ENCODE results near the gene CDH8. TPM values are rescaled to one million over a fixed set of nuclear protein-coding genes. Genes with fewer than 3 reads are reported as not detected.

CDH8 gene
- total and polyA plus RNA-seq, 3 donors from 2014 or later: 0.83 to 2.8 (median 0.87) TPM

DNA sequence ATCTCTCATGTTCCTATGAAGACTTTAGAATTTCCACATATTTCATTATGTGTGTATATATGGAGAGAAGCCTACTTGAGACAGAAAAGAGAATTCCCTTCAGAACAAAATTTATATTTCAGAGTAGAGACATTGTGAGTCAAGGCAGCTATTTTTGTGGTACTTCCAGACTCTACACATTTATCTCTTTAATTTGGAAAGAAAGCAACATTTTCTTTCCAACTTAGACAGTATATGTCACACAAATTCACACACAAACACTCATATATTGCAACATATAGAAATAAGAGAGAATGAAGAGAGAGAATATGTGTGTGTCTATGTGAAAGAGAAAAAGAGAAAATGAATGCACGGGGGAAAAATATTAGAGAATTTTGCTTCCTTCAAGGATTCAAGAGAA, 158.8 kb downstream of the CDH8 start:
- TF ChIP-seq, protein P1, sequence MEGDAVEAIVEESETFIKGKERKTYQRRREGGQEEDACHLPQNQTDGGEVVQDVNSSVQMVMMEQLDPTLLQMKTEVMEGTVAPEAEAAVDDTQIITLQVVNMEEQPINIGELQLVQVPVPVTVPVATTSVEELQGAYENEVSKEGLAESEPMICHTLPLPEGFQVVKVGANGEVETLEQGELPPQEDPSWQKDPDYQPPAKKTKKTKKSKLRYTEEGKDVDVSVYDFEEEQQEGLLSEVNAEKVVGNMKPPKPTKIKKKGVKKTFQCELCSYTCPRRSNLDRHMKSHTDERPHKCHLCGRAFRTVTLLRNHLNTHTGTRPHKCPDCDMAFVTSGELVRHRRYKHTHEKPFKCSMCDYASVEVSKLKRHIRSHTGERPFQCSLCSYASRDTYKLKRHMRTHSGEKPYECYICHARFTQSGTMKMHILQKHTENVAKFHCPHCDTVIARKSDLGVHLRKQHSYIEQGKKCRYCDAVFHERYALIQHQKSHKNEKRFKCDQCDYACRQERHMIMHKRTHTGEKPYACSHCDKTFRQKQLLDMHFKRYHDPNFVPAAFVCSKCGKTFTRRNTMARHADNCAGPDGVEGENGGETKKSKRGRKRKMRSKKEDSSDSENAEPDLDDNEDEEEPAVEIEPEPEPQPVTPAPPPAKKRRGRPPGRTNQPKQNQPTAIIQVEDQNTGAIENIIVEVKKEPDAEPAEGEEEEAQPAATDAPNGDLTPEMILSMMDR (IDR thresholded peaks at IDR 0.05): no peak
- no peak for TF ChIP-seq POLR2A (IDR thresholded peaks at IDR 0.05)
- no peaks in the 10 kb centered on the region for H3K4me1 ChIP-seq
- no peaks in the 10 kb centered on the region for H3K9me3 ChIP-seq
- DNase-seq: no peak
- WGBS, 2 donors: 92 to 100% methylated on average over 1 of the region's 1 CpG
- no peak overlapping the region for H3K27ac ChIP-seq
- intact Hi-C loops (cut with DNase I; ENCODE audit: low total_unique reads): no loop called here
- no peaks in the 10 kb centered on the region for H3K27me3 ChIP-seq
- no peak overlapping the region for H3K4me3 ChIP-seq
- no peaks in the 10 kb centered on the region for H3K36me3 ChIP-seq (ENCODE audit: low read depth, missing control alignments)

DNA sequence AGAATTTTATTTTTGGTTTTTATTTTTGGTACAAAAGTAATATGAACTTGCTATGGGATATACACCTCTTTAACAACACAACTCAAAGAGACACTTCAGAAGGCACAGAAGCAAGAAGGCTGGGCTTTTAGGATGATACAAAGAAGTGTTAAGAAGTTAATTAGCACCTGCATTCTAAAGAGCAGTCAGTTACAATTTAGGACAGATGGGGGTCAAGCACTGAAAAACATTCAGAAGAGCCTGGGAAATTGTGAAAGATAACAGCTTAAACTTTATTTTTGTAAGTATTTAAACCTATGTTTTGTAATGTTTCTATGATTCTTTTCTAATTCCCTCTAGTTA, 163.5 kb downstream of the CDH8 start:
- no peaks in the 10 kb centered on the region for H3K9me3 ChIP-seq
- H3K4me3 ChIP-seq: no peak overlapping the region
- no peak overlapping the region for H3K27ac ChIP-seq
- no peak for DNase-seq
- intact Hi-C loops (cut with DNase I; ENCODE audit: low total_unique reads): no loop called here
- H3K36me3 ChIP-seq (ENCODE audit: low read depth, missing control alignments): no peaks in the 10 kb centered on the region
- H3K27me3 ChIP-seq: no peaks in the 10 kb centered on the region
- no peaks in the 10 kb centered on the region for H3K4me1 ChIP-seq
- TF ChIP-seq, protein P1 (IDR thresholded peaks at IDR 0.05): no peak
- TF ChIP-seq POLR2A (IDR thresholded peaks at IDR 0.05): no peak

DNA sequence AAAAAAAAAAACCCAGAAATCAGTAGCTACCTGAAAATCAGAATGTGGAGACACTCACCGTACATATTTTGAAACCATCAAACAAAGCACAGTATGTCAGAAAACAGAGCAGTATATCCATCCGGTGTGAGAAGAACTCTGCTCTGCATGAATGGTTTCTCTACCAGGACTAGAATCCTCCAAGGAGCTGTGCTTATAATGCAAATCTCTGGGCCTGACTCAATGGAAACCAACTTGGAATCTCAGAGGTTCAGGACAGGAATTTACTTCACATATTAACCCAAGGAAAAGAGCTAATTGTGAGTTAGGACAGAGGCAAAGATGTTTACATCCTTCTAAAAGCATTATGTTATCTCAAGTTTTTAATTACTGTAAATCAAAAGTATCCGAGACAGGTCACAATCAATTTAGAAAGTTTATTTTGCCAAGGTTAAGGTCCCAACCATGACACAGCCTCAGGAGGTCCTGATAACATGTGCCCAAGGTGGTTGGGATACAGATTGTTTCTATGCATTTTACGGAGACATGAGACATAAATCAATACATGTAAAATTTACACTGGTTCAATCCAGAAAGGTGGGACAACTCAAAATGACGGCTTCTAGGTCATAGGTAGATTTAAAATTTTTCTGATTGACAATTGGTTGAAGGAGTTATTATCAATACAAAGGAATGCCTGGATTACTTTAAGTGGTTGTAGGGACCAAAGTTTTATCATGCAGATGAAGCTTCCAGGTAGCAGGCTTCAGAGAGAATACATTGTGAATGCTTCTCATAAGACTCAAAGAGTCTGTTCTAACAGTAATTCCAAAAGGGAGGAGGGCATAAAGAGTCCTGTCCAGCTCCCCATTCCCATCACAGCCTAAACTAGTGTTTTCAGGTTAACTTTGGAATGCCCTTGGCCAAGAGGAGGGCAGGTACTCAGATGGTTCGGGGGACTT, 164.1 kb downstream of the CDH8 start:
- Histone ChIP-seq H3K36me3 (ENCODE audit: low read depth, missing control alignments) (no peaks in the 10 kb centered on the region), H3K9me3 (no peaks in the 10 kb centered on the region), H3K27me3 (no peaks in the 10 kb centered on the region), H3K4me1 (no peaks in the 10 kb centered on the region), H3K27ac (no peak overlapping the region), H3K4me3 (no peak overlapping the region)
- 82 to 87% methylated on average over 6 of the region's 6 CpGs for WGBS, 2 donors
- no peak for TF ChIP-seq POLR2A (IDR thresholded peaks at IDR 0.05)
- TF ChIP-seq, protein P1 (IDR thresholded peaks at IDR 0.05): no peak
- no peak for DNase-seq
- intact Hi-C loops (cut with DNase I; ENCODE audit: low total_unique reads): no loop called here

DNA sequence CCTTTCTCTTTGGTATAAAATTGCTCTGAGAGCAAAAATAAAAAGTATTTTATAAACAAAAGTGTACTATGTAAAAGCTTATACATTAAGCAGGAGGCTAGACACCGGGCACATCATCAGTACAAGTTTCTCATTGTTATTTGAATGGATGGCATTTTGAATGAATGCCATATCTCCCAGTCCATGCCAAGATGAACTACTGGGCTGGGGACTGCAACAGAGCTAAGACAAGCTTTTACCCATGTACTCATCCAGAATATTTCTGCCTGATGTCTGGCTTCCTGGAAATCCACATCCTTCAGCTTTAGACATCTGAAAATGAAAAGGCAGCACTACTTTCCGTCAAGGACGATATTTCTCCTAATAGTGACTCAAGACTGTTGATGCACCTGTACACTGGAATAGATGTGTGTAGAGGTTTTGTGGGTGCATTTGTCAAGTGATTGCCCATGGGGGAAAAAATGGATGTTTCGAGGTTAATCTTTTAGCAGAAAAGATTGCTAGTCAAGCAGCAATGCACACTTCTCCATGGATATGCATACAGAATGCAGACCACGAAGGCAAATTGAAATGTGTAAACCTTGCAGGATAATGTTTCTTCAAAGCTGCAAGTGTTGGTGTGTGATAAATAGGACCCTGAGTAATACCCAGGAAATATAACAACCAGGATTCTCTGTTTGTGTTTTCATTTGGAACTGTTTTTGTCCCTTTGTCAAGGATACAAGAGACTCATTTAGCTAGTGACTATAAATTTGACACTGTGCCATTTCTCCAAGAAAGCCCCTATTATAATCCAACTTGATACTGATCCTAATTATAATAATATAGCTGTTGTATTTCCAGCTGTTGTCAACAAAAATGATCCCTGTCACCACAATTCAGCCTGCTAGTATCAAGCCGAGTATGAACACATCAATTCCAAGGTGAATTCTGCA, 173.8 kb downstream of the CDH8 start:
- H3K27me3 ChIP-seq: no peaks in the 10 kb centered on the region
- H3K4me3 ChIP-seq: no peak overlapping the region
- no peak for DNase-seq
- no peak for TF ChIP-seq POLR2A (IDR thresholded peaks at IDR 0.05)
- TF ChIP-seq, protein P1 (IDR thresholded peaks at IDR 0.05): no peak
- intact Hi-C loops (cut with DNase I; ENCODE audit: low total_unique reads): no loop called here
- no peaks in the 10 kb centered on the region for H3K4me1 ChIP-seq
- no peak overlapping the region for H3K27ac ChIP-seq
- no peaks in the 10 kb centered on the region for H3K36me3 ChIP-seq (ENCODE audit: low read depth, missing control alignments)
- WGBS, 2 donors: 80 to 85% methylated on average over 6 of the region's 6 CpGs
- no peaks in the 10 kb centered on the region for H3K9me3 ChIP-seq

Measured in testis (tissue), 3 donors.